GM18499 (cell line): Measurements from ENCODE around the gene MRPS15.
"Not testable (repeated sequence)": the region's sequence is repeated elsewhere in the genome, so short reads cannot be mapped to it uniquely, and the experiment has no call there.

Source experiments
- ATAC-seq: cut with Tn5 transposase; IDR thresholded peaks from one replicate; pipeline ENCODE4 v1.9.1; 2021; ENCODE audit warnings: moderate number of reproducible peaks; ENCODE audit not compliant: insufficient read depth, unreplicated experiment

The MRPS15 gene

DNA sequence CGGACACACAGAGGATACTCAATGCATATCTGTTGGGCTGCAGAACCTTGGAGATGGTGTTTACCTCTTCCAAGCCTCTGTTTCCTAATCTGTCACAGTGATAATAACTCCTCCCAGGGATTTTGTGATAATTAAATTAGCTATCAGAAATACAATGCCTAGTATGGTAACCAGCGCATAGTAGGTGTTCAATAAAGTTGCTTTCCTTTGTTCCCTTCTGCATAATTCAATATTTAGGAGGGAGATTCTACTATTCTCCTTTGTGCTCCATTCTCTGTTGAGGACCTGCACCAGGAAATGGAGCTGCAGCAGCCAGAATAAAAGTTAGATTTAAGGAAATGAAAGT is 21.9 kb upstream of the MRPS15 start:
- ATAC-seq, result no peak

DNA sequence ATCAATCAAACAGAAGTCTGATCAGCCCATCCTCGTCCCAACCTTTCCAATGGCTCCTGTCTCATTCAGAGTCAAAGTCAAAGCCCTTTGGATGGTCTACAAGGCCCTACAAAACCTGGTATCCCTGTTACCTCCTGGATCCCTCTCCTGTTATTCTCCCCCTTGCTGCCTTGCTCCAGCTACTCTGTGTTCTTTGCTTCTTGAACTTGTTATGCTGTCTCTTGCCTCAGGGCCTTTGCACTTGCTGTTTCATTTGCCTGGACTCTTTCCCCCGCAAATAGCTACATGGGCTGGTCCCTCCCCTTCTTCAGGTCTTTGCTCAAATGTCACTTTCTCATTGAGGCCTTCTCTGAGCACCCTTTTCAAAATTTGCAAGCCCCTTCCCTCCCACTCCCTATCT is 19.9 kb upstream of the MRPS15 start:
- ATAC-seq, result no peak

DNA sequence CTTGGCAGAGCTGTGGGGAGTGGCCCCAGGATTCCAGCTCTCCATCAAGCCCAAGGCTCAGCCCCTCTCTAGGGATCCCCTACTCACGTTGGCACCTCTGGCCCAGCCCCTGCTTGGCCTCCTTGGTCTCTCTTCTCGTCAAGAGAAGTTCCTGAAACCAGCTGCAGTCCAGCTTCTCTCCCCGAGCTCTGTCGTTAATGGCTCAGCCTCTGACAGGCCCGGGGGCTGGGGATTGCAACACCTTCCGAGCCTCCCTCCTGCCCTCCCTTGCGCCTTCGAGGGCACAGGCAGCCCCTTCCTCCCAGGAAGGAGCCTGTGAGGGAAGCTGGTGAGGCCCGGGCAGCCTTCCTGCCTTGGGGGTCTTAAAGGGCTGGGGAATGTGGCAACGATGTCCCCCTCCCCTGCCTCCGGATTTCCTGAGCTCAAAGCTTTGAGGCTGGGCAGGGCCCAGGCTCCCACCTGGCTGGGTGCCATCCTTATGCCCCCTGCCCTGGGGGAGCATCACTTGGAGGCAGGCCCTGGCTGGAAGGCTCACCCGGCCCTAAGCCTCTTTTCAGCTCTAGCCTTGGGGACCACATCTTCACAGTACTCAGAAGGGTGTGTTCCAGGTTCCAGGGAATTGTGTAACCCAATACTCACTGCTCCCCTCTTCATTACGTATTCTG is 18.7 kb upstream of the MRPS15 start, which contains the start of gene CSF3R:
CSF3R (minus strand) TSS at position 190 of the 665 bp plus-strand sequence. CDS start 3,417 bp downstream, outside the sequence.
- ATAC-seq, result no peak

DNA sequence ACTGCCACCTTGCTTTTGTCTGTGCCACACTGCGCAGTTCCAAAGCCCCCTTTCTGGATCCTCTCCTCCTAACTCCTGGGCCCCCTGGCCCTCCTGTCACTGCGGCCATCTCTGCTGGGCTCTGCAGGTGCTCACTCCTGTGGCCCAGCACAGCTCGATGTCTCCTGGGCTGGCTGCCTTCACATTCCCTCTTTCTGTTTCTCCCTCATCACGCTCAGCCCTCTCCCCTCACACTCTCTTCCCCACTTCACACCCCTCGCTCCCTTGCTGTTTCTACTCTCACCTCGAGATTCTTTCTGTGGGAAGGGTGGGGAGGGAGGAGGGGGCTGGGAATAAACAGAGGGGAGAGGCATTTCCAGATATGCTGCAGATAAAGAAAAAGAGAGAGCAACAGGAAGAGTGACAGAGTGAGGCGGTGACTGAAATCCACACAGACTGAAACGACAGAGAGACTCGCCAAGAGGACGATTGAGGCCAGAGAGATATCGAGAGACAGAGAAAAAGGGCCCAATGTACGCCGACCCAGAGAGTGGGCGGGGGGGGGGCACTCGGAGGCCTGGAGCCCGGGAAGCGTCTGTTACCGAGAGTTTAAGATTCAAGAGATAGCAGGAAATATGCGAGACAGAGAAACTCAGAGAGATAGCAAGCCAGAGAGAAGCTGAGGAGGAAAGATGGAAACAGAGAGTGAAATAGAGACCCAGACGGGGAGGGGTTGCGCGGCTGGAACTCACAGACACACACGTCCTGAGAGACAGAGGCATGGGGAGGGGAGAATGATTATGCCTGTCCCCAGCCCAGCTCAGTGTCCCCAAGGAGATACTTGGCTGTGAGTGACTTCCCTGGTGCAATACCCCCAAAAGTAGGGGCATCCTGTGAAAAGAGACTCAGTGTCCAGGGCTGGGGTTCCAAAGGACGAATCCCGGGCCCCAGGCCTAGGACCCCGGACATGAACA is 17.9 kb upstream of the MRPS15 start:
- no peak for ATAC-seq

DNA sequence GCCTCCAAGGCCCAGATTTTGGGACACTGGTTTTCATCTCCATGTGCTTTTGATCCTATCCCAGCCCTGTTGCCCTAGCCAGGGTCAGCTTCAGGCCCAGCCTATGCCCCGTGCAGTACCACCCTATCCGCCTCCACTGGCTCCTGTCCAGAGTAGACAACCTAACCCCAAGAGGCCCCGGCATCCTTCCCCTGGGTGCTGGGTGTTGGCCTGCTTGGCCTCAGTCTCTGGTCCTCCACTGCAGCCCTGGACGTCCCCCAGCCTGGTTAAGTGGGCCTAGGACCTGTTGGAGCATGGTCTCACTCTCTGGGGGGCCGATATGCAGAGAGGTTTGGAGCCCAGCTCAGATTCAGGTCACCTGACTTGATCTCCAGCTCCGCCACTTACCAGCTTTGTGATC is 16.9 kb upstream of the MRPS15 start:
- ATAC-seq, result no peak

DNA sequence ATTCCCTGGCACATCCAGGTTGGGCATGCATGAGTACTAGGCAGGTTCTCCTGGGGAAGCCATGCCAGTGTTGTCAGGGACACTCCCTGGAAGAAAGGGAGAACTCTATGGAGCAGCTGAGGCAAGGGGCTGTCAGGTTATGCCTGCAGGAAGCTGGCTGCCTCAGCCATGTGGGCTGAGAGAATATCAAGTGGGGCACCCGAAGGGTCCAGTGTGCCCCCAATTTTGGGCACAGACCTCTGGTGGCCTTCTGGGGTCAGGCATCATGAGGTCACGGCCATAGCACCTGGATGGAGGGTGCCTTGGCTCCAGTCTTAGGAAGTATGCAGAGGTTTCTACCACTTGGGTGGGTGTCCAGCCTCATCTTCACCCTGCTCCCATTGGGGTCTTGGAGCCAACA is 16.0 kb upstream of the MRPS15 start:
- ATAC-seq, result no peak

DNA sequence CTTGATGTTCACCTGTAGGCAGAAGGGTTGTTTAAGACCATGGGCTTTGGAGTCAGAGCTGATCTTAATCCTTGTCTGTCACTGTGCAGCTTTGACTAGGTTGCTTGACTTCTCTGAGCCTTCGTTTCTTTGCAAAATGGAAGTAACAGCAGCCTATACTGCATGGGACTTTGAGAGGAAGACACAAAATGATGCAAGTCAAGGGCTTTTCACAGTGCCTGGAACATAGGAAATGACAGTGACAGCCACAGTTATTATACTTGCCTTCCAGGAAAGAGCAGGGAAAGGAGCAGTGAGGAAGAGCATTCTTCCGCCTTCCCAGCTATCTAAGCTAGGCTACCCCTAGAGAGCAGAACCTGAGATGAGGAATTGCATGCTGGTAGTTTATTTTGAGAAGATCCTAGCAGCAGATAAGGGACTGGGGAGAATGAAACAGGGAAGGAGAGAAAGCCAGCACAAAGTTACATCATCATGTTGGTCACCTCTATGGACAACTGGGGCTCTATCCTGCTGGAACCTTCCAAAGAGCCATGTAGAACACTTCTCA is 15.4 kb upstream of the MRPS15 start:
- ATAC-seq, result no peak

DNA sequence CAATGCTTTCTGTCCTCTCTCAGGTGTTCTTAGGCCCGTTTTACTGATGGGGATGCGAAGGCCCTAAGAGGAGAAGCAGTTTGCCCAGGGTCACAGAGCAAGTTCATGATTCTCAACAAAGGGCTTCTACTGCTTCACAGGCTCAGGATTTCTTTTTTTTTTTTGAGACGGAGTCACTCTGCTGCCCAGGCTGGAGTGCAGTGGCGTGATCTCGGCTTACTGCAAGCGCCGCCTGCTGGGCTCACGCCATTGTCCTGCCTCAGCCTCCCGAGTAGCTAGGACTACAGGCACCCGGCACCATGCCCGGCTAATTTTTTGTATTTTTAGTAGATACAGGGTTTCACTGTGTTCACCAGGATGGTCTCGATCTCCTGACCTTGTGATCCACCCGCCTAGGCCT is 13.4 kb upstream of the MRPS15 start:
- ATAC-seq, result not testable (repeated sequence)

DNA sequence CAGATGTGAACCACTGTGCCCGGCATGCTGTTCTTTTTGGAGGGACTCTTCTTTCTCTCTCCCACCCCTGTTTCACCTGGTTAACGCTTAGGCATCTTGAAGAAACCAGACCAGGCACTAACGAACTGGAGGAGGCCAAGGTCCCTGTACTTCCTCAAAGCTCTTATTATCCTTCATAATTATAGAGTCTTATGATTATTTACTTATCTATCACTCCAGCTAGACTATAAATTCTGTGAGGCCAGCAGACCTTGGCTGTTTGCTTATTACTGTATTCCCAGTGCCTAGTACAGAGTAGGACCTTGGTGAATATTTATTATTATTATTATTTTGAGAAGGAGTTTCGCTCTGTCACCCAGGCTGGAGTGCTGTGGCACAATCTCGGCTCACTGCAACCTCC is 12.8 kb upstream of the MRPS15 start:
- ATAC-seq, result no peak

DNA sequence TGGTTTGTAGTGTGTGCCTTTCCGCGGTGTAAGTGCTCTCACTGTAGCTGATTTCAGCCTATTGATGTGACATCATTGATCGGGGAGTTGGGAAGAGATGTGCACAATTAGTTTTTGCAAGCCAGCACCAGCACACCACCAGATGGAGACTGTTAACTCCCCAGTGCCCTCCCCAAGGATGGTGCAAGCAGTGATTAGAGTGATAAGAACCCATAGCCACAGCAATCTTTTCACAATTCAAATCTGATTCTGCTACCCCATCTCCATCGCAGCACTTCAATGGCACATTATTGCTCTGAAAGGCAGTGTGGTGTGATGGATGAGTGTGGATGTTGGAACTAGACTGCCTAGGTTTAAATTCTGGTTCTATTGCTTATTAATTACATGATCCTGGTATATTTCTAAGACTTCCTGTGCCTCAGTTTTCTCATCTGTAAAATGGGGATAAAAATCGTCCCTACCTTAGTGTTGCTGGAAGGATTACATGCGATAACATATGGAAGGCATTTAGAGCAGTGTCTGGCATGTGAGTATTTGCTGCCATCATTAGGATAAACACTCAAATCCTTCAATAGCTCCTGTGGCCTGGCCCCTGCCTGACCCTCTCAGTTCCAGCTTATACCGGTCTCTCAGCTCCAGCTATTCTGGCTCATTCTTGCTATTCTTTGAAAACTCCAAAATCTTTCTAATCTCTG is 11.9 kb upstream of the MRPS15 start:
- ATAC-seq, result no peak

DNA sequence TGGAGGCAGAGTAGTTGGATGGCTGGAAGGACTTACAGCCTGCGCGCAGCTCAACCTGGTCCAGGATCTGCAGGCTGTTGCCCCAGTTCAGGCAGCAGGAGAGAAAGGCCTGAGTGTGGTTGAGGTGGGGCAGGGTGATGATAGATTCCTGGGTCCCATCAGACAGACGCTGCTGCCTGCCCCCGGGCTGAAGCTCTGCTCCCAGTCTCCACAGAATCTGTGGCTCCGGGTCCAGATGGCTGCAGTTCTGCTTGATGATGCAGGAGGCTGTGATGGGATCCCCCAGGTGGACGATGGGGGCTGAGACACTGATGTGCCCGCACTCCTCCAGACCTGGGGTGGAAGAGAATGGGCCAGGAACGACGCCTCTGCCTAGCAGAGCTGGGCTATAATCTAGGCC is 11.2 kb upstream of the MRPS15 start:
- no peak for ATAC-seq

DNA sequence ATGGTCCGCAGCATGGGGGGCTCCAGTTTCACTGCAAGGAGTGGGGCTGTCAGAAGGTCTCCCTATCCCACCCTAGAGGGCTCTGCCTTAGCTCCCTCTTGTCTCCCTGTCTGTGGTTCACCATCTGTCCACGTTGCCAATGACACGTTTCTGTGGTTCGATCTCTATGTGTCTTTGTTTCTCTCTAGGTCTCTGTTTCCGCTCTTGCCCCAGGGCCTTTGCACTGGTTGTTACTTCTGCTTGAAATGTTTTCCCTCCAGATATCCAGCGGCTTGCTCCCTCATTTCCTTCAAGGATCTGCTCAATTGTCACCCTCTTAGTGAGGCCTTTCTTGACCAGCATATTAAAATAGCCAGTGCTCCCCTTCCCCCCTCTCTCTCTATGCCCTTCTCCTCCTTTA is 8.5 kb upstream of the MRPS15 start:
- no peak for ATAC-seq

DNA sequence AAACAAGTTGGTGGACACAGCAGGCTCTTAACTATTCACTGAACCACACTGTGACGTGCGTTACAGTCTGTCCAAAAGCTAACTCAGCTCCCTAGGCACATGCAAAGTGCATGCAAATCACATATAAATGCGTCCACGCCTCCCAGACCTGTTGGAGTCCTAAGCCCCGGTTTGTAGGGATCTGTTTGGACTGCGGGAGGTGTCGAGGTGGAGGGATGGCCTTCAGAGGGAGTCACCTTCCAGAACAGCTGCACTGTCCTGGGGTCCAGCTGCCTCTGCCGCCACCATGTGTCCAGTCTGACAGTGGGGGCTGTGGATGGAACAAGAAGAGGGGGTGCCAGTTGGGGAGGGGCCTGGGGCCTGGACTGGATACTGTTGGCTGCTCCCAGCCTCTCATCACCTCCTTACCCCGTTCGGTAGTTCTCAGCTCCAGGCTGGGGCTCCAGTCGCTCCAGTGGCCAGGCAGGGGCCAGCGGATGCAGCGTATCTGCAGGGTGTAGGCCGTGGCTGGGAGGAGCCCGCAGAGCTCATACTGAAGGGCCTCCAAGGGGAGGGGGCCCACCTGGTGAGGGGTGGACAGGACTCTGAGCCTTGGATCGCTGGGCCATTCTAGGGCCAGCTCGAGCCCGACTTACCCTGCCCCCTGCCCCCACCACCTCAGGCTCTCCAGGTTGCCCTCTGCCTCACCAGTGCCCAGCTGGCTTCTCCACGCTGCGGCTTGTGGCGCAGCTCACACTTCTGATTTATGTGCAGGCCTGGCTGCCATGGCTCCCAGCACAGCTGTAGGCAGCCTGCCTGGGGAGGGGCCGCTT is 7.9 kb upstream of the MRPS15 start:
- ATAC-seq, result no peak

DNA sequence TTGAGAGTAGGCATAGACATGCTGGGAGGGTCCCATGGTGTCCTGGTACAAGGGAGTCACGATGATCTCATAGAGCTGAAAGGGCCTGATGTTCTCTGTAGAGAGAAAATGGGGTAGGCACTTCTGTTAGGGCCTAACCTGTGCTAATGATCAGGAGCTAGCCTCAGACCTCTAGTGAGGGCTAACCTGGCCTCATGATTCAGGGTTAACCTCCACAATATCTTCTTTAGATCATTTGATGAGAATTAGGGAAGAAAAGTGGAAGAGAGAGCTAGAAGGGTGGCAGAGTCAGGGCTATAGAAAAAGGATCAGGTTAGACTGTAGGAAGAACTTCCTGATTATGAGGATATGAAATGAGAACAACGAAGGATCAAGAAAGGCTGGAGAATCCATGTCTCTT is 5.0 kb upstream of the MRPS15 start:
- ATAC-seq, result no peak

DNA sequence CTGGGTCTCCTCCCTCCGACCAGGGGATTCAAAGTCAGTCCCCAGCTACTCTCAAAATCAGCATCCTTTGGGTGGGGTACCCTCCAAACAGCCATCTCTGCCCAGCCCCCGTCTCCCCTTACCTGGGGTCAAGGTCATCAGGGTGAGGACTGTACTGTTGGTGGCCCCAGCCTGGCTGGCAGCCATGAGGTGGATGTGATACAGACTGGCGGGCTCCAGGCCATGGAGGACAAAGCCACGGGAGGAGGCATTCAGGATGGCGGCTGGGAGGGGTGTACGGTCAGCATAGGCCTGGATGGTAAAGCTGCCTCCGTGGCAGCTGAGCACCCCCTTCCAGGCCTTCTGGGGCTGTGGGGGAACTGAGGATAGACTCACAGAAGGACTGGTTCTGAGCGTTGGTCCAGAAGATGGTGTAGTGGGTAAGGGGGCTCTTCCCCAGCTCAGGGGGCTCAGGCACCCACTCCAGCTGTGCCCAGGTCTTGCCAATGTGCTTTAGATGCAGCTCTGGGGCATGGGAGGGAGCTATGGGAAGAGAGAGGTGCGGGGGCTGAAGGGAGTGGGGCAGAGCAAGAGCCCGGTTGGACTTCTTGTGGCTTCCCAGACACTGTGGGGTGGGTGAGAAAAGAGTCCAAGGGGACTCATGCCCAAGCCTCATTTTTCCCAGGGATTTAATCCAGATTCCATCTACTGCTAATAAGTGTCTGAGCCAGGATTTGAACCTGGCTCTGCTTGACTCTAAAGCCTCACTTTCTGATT is 3.7 kb upstream of the MRPS15 start:
- no peak for ATAC-seq

DNA sequence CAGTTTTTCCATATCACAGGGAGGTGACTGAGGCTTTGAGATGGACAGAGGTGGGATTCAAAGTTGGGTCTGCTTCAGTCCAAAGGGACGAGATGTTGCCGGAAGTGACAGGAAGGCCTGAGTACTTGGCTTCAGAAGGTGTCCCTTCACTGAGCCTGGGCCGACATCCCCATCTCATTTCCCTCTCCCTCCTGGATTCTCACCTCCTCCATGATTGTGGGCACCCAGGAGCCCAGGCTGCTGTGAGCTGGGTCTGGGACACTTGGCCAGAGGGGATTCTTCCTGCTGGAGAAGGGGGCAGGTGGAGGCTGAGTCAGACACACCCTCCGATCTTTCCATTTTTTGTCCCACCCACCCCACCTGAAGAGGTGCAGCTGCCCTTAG is 2.8 kb upstream of the MRPS15 start:
- ATAC-seq, result no peak

DNA sequence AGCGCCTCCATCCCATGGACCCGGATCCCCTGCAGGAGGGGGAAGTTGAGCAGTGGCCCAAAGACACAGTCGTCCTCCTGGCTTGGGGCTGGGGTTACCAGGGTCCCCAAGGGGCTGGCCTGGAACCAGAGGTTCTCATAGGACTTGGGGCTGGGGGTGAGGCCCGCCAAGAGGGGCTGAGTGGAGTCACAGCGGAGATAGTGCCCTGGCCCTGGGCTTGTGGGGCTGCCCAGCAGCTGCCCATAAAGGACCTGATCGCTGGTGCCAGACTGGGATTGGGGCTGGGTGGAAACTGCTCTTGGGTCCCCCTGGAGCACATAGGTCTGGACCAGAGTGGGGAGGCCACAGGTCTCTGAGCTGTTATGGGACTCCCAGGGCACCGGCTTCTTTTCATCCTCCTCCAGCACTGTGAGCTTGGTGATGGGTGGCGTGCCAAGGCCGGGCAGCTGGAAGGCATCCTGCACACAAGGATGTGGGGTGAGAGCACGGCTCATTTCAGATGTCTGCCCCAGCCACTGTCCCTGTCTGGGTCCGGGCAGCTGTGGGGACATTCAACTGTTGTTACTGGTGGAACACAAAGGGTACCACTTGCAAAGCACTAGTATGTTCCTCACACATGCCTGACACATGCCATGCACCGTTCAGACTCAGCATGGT is 2.3 kb upstream of the MRPS15 start:
- ATAC-seq, result no peak

DNA sequence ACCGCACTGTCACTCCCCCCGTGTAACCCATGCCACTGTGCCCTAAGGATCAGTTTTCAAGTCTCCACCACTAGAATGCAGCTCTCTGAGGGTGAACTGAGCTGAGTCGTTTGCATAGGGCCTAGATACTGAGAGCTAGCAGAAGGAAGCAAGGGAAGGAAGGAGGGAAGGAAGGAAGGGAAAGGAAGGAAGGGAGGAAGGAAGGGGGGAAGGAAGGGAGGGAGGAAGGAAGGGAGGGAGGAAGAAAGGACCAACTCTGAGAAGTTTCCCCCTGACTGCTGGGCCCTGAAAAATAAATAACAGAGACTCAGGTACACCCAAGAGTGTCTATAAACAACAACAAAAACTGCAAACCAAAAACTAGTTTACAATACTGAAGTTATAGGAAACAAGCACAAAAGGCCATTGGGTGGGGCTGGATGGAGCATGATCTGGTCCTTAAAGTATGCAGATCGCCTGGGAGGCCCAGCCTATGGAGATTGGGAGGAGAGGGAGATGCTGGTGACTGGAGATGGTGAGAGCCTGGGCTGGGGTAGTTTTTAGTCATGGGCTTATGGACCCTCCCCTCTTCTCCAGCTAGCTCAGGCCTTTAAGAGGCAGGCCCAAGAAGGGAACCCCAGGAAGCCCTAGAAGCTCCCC is 1.7 kb upstream of the MRPS15 start:
- ATAC-seq, result no peak
